Measurements from ENCODE around the gene PRAME. TPM values are rescaled to one million over a fixed set of nuclear protein-coding genes. Genes with fewer than 3 reads are reported as not detected.
"Not testable (repeated sequence)": the region's sequence is repeated elsewhere in the genome, so short reads cannot be mapped to it uniquely, and the experiment has no call there.

PRAME gene
- total RNA-seq, 1 donor from 2014 or later = not detected

DNA sequence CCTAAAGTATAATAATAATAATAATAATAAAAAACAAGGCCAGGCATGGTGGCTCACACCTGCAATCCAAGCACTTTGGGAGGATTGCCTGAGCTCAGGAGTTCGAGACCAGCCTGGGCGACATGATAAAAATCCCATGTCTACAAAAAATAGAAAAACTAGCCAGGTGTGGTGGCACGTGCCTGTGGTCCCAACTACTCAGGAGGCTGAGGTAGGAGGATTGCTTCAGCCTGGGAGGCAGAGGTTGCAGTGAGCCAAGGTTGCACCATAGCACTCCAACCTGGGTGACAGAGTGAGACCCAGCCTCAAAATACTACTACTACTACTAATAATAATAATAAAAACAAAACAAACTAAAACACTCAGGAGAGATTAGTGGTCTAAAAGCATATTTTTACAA is 23.4 kb downstream of the PRAME start:
- H3K9me3 ChIP-seq (ENCODE audit: control insufficient read depth in 3 of 3, low read length in 3 of 3) = no peaks in the 10 kb centered on the region
- H3K4me1 ChIP-seq (ENCODE audit: control insufficient read depth in 3 of 3, insufficient read depth in 3 of 3, low read length in 3 of 3) = no peaks in the 10 kb centered on the region
- no peaks in the 10 kb centered on the region for H3K27me3 ChIP-seq (ENCODE audit: control insufficient read depth in 3 of 3, insufficient read depth in 3 of 3, low read length in 3 of 3)
- no peak overlapping the region for H3K4me3 ChIP-seq (ENCODE audit: low read length in 3 of 3)
- no peaks in the 10 kb centered on the region for H3K36me3 ChIP-seq (ENCODE audit: control insufficient read depth in 3 of 3, insufficient read depth in 3 of 3, low read length in 3 of 3)
- no peak overlapping the region for H3K9ac ChIP-seq (ENCODE audit: low read depth in 1 of 3, low read length in 3 of 3)
- no peak overlapping the region for H3K27ac ChIP-seq (ENCODE audit: low read depth, low read length)

DNA sequence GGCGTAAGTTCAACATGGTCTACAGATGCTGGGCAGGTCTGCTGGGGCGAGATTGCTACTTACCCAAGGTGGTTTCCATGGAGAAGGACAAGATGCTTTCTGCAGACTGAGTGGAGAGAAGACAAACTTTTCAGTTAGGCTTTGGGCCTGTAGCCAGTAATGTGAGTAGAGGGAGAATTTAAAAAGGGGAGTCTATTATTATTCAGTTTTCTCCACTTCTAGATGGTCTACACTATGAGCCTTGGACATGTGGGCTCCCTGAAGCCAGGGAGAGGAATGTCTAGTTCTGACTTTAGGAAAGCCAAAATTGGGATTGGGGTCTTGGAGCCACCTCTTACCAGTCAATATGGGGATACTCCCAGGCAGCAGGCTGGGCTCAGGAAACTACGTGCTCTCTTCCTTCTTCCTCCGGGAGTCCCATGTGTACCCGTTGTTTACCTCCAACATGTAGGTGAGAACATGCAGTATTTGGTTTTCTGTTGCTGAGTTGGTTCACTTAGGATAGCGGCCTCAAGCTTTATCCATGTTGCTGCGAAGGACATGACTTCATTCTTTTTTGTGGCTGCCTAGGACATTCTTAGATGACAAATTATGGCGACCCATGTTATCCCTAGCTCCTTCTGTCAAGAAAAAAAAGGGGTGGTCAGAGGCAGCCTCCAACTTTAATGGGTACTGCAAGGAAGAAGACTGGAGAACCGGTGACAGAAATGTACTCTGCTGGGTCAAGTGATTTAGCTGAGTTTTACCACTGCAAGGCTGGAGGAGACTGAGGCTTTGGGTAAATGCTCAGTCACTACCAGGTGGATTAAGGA is 24.3 kb downstream of the PRAME start:
- Histone ChIP-seq H3K4me3 (ENCODE audit: low read length in 3 of 3) (no peak overlapping the region), H3K9ac (ENCODE audit: low read depth in 1 of 3, low read length in 3 of 3) (no peak overlapping the region), H3K27ac (ENCODE audit: low read depth, low read length) (no peak overlapping the region), H3K9me3 (ENCODE audit: control insufficient read depth in 3 of 3, low read length in 3 of 3) (no peaks in the 10 kb centered on the region), H3K27me3 (ENCODE audit: control insufficient read depth in 3 of 3, insufficient read depth in 3 of 3, low read length in 3 of 3) (no peaks in the 10 kb centered on the region), H3K4me1 (ENCODE audit: control insufficient read depth in 3 of 3, insufficient read depth in 3 of 3, low read length in 3 of 3) (no peaks in the 10 kb centered on the region), H3K36me3 (ENCODE audit: control insufficient read depth in 3 of 3, insufficient read depth in 3 of 3, low read length in 3 of 3) (no peaks in the 10 kb centered on the region)

DNA sequence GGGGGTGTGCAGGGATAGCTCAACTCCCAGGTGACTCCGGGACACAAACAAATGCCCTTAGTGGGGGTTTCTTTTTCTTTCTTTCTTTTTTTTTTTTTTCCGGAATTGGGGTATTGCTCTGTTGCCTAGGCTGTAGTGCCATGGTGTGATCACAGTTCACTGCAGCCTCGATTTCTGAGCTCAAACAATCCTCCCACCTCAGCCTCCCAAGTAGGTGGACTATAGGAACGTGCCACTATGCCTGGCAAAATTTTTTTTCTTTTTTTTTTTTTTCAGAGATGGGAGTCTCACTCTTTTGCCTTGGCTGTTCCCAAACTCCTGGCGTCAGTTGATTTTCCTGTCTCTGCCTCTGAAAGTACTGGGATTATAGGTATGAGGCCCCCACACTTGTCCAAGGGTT is 25.2 kb downstream of the PRAME start:
- Histone ChIP-seq H3K4me1 (ENCODE audit: control insufficient read depth in 3 of 3, insufficient read depth in 3 of 3, low read length in 3 of 3) (no peaks in the 10 kb centered on the region), H3K36me3 (ENCODE audit: control insufficient read depth in 3 of 3, insufficient read depth in 3 of 3, low read length in 3 of 3) (no peaks in the 10 kb centered on the region), H3K9me3 (ENCODE audit: control insufficient read depth in 3 of 3, low read length in 3 of 3) (no peaks in the 10 kb centered on the region), H3K27ac (ENCODE audit: low read depth, low read length) (no peak overlapping the region), H3K27me3 (ENCODE audit: control insufficient read depth in 3 of 3, insufficient read depth in 3 of 3, low read length in 3 of 3) (no peaks in the 10 kb centered on the region), H3K9ac (ENCODE audit: low read depth in 1 of 3, low read length in 3 of 3) (no peak overlapping the region), H3K4me3 (ENCODE audit: low read length in 3 of 3) (no peak overlapping the region)

DNA sequence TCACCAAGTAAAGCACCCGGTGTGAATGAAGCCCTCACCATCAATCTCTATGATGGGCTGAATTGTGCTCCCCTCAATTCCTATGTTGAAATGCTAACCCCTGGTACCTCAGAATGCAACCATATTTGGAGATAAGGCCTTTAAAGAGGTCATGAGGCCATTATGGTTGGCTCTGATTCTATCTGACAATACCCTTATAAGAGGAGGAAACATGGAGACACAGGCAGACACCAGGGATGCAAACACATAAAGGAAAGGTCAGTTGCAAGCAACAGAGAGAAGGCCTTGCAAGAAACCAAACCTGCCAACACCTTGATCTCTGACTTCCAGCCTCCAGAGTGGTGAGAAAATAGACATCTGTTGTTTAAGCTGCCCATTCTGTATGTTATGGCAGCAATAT is 25.6 kb downstream of the PRAME start:
- Histone ChIP-seq H3K9ac (ENCODE audit: low read depth in 1 of 3, low read length in 3 of 3) (no peak overlapping the region), H3K9me3 (ENCODE audit: control insufficient read depth in 3 of 3, low read length in 3 of 3) (no peaks in the 10 kb centered on the region), H3K36me3 (ENCODE audit: control insufficient read depth in 3 of 3, insufficient read depth in 3 of 3, low read length in 3 of 3) (no peaks in the 10 kb centered on the region), H3K4me1 (ENCODE audit: control insufficient read depth in 3 of 3, insufficient read depth in 3 of 3, low read length in 3 of 3) (no peaks in the 10 kb centered on the region), H3K27ac (ENCODE audit: low read depth, low read length) (no peak overlapping the region), H3K4me3 (ENCODE audit: low read length in 3 of 3) (no peak overlapping the region), H3K27me3 (ENCODE audit: control insufficient read depth in 3 of 3, insufficient read depth in 3 of 3, low read length in 3 of 3) (no peaks in the 10 kb centered on the region)

DNA sequence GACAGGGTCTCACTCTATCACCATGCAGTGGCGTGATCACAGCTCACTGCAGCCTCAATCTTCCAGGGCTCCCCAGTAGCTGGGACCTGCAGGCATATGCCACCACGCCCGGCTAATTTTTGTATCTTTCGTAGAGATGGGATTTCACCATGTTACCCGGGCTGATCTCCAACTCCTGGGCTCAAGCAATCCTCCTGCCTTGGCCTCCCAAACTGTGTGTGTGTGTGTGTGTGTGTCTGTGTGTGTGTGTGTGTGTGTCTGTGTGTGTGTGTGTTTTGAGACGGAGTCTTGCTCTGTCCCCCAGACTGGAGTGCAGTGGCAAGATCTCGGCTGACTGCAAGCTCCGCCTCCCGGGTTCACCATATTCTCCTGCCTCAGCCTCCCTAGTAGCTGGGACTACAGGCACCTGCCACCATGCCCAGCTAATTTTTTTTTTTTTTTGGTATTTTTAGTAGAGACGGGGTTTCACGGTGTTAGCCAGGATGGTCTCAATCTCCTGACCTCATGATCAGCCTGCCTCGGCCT is 26.5 kb downstream of the PRAME start:
- not testable (repeated sequence) for H3K9me3 ChIP-seq (ENCODE audit: control insufficient read depth in 3 of 3, low read length in 3 of 3); H3K9ac ChIP-seq (ENCODE audit: low read depth in 1 of 3, low read length in 3 of 3); H3K4me1 ChIP-seq (ENCODE audit: control insufficient read depth in 3 of 3, insufficient read depth in 3 of 3, low read length in 3 of 3); H3K36me3 ChIP-seq (ENCODE audit: control insufficient read depth in 3 of 3, insufficient read depth in 3 of 3, low read length in 3 of 3); H3K27ac ChIP-seq (ENCODE audit: low read depth, low read length); H3K4me3 ChIP-seq (ENCODE audit: low read length in 3 of 3); H3K27me3 ChIP-seq (ENCODE audit: control insufficient read depth in 3 of 3, insufficient read depth in 3 of 3, low read length in 3 of 3)

DNA sequence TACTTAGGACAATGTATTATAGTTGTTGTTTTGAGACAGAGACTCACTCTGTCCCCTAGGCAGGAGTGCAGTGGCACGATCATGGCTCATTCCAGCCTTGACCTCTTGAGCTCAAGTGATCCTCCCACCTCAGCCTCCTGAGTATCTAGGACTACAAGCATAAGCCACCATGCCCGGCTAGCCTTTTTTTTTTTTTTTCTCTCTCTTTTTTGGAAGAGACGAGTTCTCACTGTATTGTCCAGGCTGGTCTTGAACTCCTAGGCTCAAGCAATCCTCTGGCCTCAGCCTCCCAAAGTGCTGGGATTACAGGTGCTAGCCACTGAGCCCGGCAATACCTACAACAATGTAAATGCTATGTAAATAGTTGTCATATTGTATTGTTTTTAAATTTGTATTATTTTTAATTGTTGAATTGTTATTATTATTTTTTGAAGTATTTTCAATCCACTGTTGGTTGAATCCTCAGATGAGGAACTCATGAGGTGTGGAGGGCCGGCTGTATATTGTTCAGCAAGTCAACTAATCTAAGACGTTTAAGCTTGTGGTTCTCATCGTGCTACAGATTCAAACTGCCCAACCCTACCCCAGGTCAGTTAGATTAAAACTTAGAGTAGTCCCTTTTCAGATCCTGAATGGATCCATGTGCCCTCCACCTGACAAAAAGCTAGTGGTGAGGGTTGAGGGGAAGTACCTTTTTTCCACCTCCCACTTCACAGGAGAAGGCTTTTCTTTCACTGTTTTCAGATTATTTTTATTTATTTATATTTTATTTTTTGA is 27.1 kb downstream of the PRAME start:
- Histone ChIP-seq H3K27me3 (ENCODE audit: control insufficient read depth in 3 of 3, insufficient read depth in 3 of 3, low read length in 3 of 3) (no peaks in the 10 kb centered on the region), H3K4me3 (ENCODE audit: low read length in 3 of 3) (no peak overlapping the region), H3K9ac (ENCODE audit: low read depth in 1 of 3, low read length in 3 of 3) (no peak overlapping the region), H3K4me1 (ENCODE audit: control insufficient read depth in 3 of 3, insufficient read depth in 3 of 3, low read length in 3 of 3) (no peaks in the 10 kb centered on the region), H3K9me3 (ENCODE audit: control insufficient read depth in 3 of 3, low read length in 3 of 3) (no peaks in the 10 kb centered on the region), H3K36me3 (ENCODE audit: control insufficient read depth in 3 of 3, insufficient read depth in 3 of 3, low read length in 3 of 3) (no peaks in the 10 kb centered on the region), H3K27ac (ENCODE audit: low read depth, low read length) (no peak overlapping the region)

DNA sequence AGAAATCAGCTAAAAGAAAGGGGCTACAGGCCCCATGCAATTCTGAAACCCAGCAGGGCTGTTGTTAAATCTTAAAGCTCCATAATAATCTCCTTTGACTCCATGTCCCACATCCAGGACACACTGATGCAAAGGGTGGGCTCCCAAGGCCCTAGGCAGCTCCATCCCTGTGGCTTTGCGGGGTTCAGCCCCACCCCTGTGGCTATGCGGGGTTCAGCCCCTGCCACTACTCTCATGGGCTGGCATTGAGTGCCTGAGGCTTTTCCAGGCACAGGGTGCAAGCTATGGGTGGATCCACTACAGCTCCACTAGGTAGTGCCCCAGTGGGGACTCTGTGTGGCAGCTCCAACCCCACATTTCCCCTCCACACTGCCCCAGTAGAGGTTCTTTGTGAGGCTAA is 30.3 kb downstream of the PRAME start:
- no peaks in the 10 kb centered on the region for H3K36me3 ChIP-seq (ENCODE audit: control insufficient read depth in 3 of 3, insufficient read depth in 3 of 3, low read length in 3 of 3)
- H3K4me3 ChIP-seq (ENCODE audit: low read length in 3 of 3) = no peak overlapping the region
- H3K27ac ChIP-seq (ENCODE audit: low read depth, low read length) = no peak overlapping the region
- H3K27me3 ChIP-seq (ENCODE audit: control insufficient read depth in 3 of 3, insufficient read depth in 3 of 3, low read length in 3 of 3) = peaks cover 0 to 4% (median 0%) of the 10 kb centered on the region in 3 donors
- no peaks in the 10 kb centered on the region for H3K4me1 ChIP-seq (ENCODE audit: control insufficient read depth in 3 of 3, insufficient read depth in 3 of 3, low read length in 3 of 3)
- no peak overlapping the region for H3K9ac ChIP-seq (ENCODE audit: low read depth in 1 of 3, low read length in 3 of 3)
- no peaks in the 10 kb centered on the region for H3K9me3 ChIP-seq (ENCODE audit: control insufficient read depth in 3 of 3, low read length in 3 of 3)

DNA sequence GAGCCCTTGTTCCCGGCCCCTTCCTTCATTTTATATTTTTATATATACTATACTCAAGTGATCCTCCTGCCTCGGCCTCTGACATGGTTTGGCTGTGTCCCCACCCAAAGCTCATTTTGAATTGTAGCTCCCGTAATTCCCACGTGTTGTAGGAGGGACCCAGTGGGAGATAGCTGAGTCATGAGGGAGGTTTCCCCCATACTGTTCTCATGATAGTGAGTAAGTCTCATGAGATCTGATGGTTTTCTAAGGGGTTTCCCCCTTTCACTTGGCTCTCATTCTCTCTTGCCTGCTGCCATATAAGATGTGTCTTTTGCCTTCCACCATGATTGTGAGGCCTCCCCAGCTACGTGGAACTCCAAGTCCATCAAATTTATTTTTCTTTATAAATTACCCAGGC is 31.8 kb downstream of the PRAME start:
- no peaks in the 10 kb centered on the region for H3K4me1 ChIP-seq (ENCODE audit: control insufficient read depth in 3 of 3, insufficient read depth in 3 of 3, low read length in 3 of 3)
- H3K9me3 ChIP-seq (ENCODE audit: control insufficient read depth in 3 of 3, low read length in 3 of 3) = no peaks in the 10 kb centered on the region
- no peak overlapping the region for H3K27ac ChIP-seq (ENCODE audit: low read depth, low read length)
- H3K27me3 ChIP-seq (ENCODE audit: control insufficient read depth in 3 of 3, insufficient read depth in 3 of 3, low read length in 3 of 3) = peaks cover 0 to 5% (median 4%) of the 10 kb centered on the region in 3 donors
- no peak overlapping the region for H3K9ac ChIP-seq (ENCODE audit: low read depth in 1 of 3, low read length in 3 of 3)
- no peaks in the 10 kb centered on the region for H3K36me3 ChIP-seq (ENCODE audit: control insufficient read depth in 3 of 3, insufficient read depth in 3 of 3, low read length in 3 of 3)
- no peak overlapping the region for H3K4me3 ChIP-seq (ENCODE audit: low read length in 3 of 3)

DNA sequence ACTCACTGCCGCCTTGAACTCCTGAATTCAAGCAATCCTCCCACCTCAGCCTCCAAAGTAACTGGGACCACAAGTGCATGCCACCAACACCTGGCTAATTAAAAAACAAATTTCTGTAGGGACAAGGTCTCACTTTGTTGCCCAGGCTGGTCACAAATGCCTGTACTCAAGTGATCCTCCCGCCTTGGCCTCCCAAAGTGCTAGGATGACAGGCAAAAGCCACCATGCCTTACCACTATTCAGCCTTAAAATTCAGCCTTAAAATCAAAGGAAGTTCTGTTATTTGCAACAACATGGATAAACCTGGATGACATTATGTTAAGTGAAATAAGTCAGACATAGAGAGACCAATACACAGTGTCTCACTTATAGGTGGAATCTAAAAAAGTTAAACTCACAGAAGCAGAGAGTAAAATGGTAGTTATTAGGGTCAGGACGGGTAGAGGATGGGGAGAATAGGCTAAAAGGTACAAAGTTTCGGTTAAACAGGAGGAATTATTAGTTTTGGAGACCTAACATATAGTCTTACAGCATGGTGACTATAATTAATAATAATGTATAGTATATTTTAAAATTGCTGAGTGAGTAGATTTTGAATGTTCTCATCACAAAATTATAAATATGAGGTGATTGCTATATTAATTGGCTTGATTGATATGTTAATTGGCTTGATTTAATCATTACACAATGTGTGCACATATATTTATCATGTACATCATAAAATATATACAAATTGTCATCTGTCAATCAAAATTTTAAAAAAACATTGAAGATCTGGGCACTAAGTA is 32.7 kb downstream of the PRAME start:
- H3K36me3 ChIP-seq (ENCODE audit: control insufficient read depth in 3 of 3, insufficient read depth in 3 of 3, low read length in 3 of 3) = no peaks in the 10 kb centered on the region
- H3K9ac ChIP-seq (ENCODE audit: low read depth in 1 of 3, low read length in 3 of 3) = no peak overlapping the region
- no peak overlapping the region for H3K4me3 ChIP-seq (ENCODE audit: low read length in 3 of 3)
- H3K9me3 ChIP-seq (ENCODE audit: control insufficient read depth in 3 of 3, low read length in 3 of 3) = no peaks in the 10 kb centered on the region
- H3K27me3 ChIP-seq (ENCODE audit: control insufficient read depth in 3 of 3, insufficient read depth in 3 of 3, low read length in 3 of 3) = peaks cover 0 to 5% (median 4%) of the 10 kb centered on the region in 3 donors
- no peak overlapping the region for H3K27ac ChIP-seq (ENCODE audit: low read depth, low read length)
- no peaks in the 10 kb centered on the region for H3K4me1 ChIP-seq (ENCODE audit: control insufficient read depth in 3 of 3, insufficient read depth in 3 of 3, low read length in 3 of 3)

All from skeletal muscle tissue (tissue), 4 donors.